K562 (cell line): Measurements from ENCODE around the gene PRELID2. TPM values are rescaled to one million over a fixed set of nuclear protein-coding genes. Genes with fewer than 3 reads are reported as not detected.

Source experiments
- CHD2 ChIP-seq: IDR thresholded peaks from 2 replicates; pipeline ENCODE4 v1.6.1; 2011; ENCODE audit warnings: low read depth, low read length
- ELF1 ChIP-seq: fragments of 200-800 bp; sonication (Bioruptor generic); IDR thresholded peaks from 2 replicates; pipeline ENCODE4 v1.6.1; 2016; ENCODE audit warnings: missing genetic modification characterization, missing compliant biosample characterization
- FIP1L1 ChIP-seq: fragments of 200-400 bp; formaldehyde crosslinking; IDR thresholded peaks from 2 replicates; pipeline ENCODE4 v1.6.1; 2018; ENCODE audit warnings: mild to moderate bottlenecking, low read depth, low read length; ENCODE audit not compliant: poor library complexity, severe bottlenecking
- HSF4 ChIP-seq: fragments of 250-450 bp; sonication (Bioruptor Pico); IDR thresholded peaks from 2 replicates; pipeline ENCODE4 v2.1.2; 2022; ENCODE audit warnings: mild to moderate bottlenecking, moderate library complexity, borderline replicate concordance
- JUN ChIP-seq, 2 experiments: sonication (generic) in 1 of 2; formaldehyde crosslinking in 1 of 2; IDR thresholded peaks; 2 replicates each; pipeline versions ENCODE4 v1.6.1 to v1.8.0; 2012 to 2022; ENCODE audit warnings: borderline replicate concordance in 2 of 2, mild to moderate bottlenecking in 2 of 2, improper control_type of control experiment in 1 of 2, low read depth in 1 of 2, low read length in 1 of 2, missing genetic modification reagents in 1 of 2
- KAT2B ChIP-seq: IDR thresholded peaks from one replicate; pipeline ENCODE4 v1.6.1; 2012; ENCODE audit warnings: low read depth, mild to moderate bottlenecking, control low read depth, inconsistent platforms, low read length, moderate library complexity
- MTF1 ChIP-seq: fragments of 250-450 bp; sonication (Bioruptor Pico); IDR thresholded peaks from 2 replicates; pipeline ENCODE4 v1.9.0; 2021; ENCODE audit warnings: moderate library complexity, mild to moderate bottlenecking, inconsistent platforms, borderline replicate concordance
- NFATC3 ChIP-seq: fragments of 450-650 bp; IDR thresholded peaks from 2 replicates; pipeline ENCODE4 v1.6.1; 2017; ENCODE audit warnings: mild to moderate bottlenecking
- NR4A1 ChIP-seq, 2 experiments: fragments of 250-450 bp in 1 of 2; fragments of 450-650 bp in 1 of 2; sonication (Bioruptor Pico) in 1 of 2; IDR thresholded peaks; 2 replicates each; pipeline versions ENCODE4 v1.4.0 to v1.6.1; 2016 to 2020; ENCODE audit warnings: mild to moderate bottlenecking in 2 of 2, missing compliant biosample characterization in 1 of 2, missing genetic modification characterization in 1 of 2, moderate library complexity in 1 of 2
- PCBP1 ChIP-seq: fragments of 200-400 bp; formaldehyde crosslinking; IDR thresholded peaks from 2 replicates; pipeline ENCODE4 v1.6.1; 2018; ENCODE audit warnings: mild to moderate bottlenecking, low read depth, low read length; ENCODE audit not compliant: poor library complexity, severe bottlenecking
- SMARCA5 ChIP-seq: fragments of 450-650 bp; IDR thresholded peaks from 2 replicates; pipeline ENCODE4 v1.6.1; 2016
- STAT5A ChIP-seq: IDR thresholded peaks from 2 replicates; pipeline ENCODE4 v1.6.1; 2012; ENCODE audit warnings: low read length, inconsistent platforms, borderline replicate concordance
- U2AF1 ChIP-seq: fragments of 200-400 bp; formaldehyde crosslinking; optimal IDR thresholded peaks from 2 replicates; pipeline ENCODE3; 2017; ENCODE audit warnings: mild to moderate bottlenecking, low read depth, low read length, moderate library complexity
- ZBTB2 ChIP-seq: fragments of 450-650 bp; IDR thresholded peaks from 2 replicates; pipeline ENCODE4 v1.6.1; 2016; ENCODE audit warnings: antibody characterized with exemption
- ZNF77 ChIP-seq: fragments of 250-450 bp; sonication (Bioruptor Pico); IDR thresholded peaks from 2 replicates; pipeline ENCODE4 v1.5.0; 2020
- ZSCAN32 ChIP-seq: fragments of 450-650 bp; formaldehyde crosslinking; IDR thresholded peaks from 2 replicates; pipeline ENCODE4 v1.4.0; 2020; ENCODE audit warnings: mild to moderate bottlenecking, moderate library complexity
- polyA plus RNA-seq, 8 experiments: library from polyadenylated mRNA; depleted of rRNA in 4 of 8; stranded (reverse) in 5 of 8; unstranded in 3 of 8; fragments of >200 nt; fragmentation: Nextera tagmentation in 2 of 8; fragmentation: Illumina TruSeq in 1 of 8; extraction: Ambion mirVana in 2 of 8; extraction: Trizol in 1 of 8; gene quantifications; 2 replicates each; pipeline versions ENCODE4 v1.2.1 to v1.2.3, GENCODE V29; 2011 to 2014; ENCODE audit warnings: inconsistent platforms in 1 of 8, missing spikeins in 1 of 8
- total RNA-seq, 7 experiments: library from RNA; depleted of rRNA in 6 of 7; stranded (reverse); fragments of >200 nt in 6 of 7; fragmentation: Illumina TruSeq in 2 of 7; extraction: Trizol in 2 of 7; gene quantifications; 2 replicates each; pipeline versions ENCODE4 v1.2.1 to v1.2.3, GENCODE V29; 2011 to 2021; ENCODE audit warnings: low replicate concordance in 1 of 7
- TF ChIP-seq, protein P1 (sequence below): sonication (generic); formaldehyde crosslinking; IDR thresholded peaks from 2 replicates; pipeline ENCODE4 v1.8.0; 2022; ENCODE audit warnings: mild to moderate bottlenecking, missing genetic modification reagents
- TF ChIP-seq, protein P2 (sequence below): sonication (generic); formaldehyde crosslinking; IDR thresholded peaks from 2 replicates; pipeline ENCODE4 v1.8.1; 2023; ENCODE audit warnings: missing genetic modification reagents, mild to moderate bottlenecking, borderline replicate concordance
- TF ChIP-seq, protein P3 (sequence below): IDR thresholded peaks from 2 replicates; pipeline ENCODE4 v1.6.1; 2016; ENCODE audit warnings: missing genetic modification characterization, missing compliant biosample characterization

PRELID2 gene
- total and polyA plus RNA-seq, 9 of the 15 experiments (the other 6 are each of a cell fraction or from before 2014, with no cell fraction given), result 6.4 to 68.2 (median 28.8) TPM

DNA sequence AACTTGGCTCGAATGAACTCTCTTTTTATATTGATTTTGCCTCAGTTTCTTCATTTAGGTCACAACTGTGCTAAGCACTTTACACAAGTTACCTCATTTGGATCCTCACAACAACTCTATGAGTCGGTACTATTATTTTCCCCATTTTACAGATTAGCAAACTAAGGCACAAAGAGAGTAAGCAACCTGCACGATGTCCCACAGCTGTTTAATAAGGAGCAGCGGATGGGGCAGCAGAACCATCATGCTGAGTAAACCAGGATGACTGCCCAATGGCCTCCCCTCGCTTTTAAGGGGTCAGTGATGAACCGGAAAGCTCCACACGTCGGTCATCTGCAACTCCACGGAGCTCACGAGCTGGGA, 607 bp downstream of the PRELID2 start (continued):
- TF ChIP-seq, protein P1, sequence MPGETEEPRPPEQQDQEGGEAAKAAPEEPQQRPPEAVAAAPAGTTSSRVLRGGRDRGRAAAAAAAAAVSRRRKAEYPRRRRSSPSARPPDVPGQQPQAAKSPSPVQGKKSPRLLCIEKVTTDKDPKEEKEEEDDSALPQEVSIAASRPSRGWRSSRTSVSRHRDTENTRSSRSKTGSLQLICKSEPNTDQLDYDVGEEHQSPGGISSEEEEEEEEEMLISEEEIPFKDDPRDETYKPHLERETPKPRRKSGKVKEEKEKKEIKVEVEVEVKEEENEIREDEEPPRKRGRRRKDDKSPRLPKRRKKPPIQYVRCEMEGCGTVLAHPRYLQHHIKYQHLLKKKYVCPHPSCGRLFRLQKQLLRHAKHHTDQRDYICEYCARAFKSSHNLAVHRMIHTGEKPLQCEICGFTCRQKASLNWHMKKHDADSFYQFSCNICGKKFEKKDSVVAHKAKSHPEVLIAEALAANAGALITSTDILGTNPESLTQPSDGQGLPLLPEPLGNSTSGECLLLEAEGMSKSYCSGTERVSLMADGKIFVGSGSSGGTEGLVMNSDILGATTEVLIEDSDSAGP (CRISPR knock-in tag), result no peak
- TF ChIP-seq FIP1L1 (no peak), ZSCAN32 (no peak), NR4A1 (CRISPR knock-in tag; IDR thresholded peaks at IDR 0.05) (no peak), NR4A1 (tag; IDR thresholded peaks at IDR 0.05) (no peak), SMARCA5 (peak; percentile 95), CHD2 (no peak), NFATC3 (no peak), MTF1 (no peak), HSF4 (CRISPR knock-in tag) (no peak), U2AF1 (no peak), ZBTB2 (no peak), JUN (IDR thresholded peaks at IDR 0.05; ENCODE audit: borderline replicate concordance, low read depth, low read length) (no peak), JUN (CRISPR knock-in tag; IDR thresholded peaks at IDR 0.05; ENCODE audit: borderline replicate concordance) (0 out of 2 replicates have a peak, but pooled peaks have one; percentile 23), ELF1 (tag) (no peak; the same call in 1 of the 2 replicates), KAT2B (no peak), STAT5A (no peak), PCBP1 (no peak), ZNF77 (CRISPR knock-in tag) (no peak)
- TF ChIP-seq, protein P2, sequence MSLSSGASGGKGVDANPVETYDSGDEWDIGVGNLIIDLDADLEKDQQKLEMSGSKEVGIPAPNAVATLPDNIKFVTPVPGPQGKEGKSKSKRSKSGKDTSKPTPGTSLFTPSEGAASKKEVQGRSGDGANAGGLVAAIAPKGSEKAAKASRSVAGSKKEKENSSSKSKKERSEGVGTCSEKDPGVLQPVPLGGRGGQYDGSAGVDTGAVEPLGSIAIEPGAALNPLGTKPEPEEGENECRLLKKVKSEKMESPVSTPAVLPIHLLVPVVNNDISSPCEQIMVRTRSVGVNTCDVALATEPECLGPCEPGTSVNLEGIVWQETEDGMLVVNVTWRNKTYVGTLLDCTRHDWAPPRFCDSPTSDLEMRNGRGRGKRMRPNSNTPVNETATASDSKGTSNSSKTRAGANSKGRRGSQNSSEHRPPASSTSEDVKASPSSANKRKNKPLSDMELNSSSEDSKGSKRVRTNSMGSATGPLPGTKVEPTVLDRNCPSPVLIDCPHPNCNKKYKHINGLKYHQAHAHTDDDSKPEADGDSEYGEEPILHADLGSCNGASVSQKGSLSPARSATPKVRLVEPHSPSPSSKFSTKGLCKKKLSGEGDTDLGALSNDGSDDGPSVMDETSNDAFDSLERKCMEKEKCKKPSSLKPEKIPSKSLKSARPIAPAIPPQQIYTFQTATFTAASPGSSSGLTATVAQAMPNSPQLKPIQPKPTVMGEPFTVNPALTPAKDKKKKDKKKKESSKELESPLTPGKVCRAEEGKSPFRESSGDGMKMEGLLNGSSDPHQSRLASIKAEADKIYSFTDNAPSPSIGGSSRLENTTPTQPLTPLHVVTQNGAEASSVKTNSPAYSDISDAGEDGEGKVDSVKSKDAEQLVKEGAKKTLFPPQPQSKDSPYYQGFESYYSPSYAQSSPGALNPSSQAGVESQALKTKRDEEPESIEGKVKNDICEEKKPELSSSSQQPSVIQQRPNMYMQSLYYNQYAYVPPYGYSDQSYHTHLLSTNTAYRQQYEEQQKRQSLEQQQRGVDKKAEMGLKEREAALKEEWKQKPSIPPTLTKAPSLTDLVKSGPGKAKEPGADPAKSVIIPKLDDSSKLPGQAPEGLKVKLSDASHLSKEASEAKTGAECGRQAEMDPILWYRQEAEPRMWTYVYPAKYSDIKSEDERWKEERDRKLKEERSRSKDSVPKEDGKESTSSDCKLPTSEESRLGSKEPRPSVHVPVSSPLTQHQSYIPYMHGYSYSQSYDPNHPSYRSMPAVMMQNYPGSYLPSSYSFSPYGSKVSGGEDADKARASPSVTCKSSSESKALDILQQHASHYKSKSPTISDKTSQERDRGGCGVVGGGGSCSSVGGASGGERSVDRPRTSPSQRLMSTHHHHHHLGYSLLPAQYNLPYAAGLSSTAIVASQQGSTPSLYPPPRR (CRISPR knock-in tag), result no peak
- TF ChIP-seq, protein P3, sequence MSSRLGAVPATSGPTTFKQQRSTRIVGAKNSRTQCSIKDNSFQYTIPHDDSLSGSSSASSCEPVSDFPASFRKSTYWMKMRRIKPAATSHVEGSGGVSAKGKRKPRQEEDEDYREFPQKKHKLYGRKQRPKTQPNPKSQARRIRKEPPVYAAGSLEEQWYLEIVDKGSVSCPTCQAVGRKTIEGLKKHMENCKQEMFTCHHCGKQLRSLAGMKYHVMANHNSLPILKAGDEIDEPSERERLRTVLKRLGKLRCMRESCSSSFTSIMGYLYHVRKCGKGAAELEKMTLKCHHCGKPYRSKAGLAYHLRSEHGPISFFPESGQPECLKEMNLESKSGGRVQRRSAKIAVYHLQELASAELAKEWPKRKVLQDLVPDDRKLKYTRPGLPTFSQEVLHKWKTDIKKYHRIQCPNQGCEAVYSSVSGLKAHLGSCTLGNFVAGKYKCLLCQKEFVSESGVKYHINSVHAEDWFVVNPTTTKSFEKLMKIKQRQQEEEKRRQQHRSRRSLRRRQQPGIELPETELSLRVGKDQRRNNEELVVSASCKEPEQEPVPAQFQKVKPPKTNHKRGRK, result no peak
